Measurements from ENCODE around the gene PAFAH1B2. TPM values are rescaled to one million over a fixed set of nuclear protein-coding genes. Genes with fewer than 3 reads are reported as not detected.

Gene PAFAH1B2
- total RNA-seq, 4 donors from 2014 or later, result 50.3 to 82.3 (median 63.2) TPM

DNA sequence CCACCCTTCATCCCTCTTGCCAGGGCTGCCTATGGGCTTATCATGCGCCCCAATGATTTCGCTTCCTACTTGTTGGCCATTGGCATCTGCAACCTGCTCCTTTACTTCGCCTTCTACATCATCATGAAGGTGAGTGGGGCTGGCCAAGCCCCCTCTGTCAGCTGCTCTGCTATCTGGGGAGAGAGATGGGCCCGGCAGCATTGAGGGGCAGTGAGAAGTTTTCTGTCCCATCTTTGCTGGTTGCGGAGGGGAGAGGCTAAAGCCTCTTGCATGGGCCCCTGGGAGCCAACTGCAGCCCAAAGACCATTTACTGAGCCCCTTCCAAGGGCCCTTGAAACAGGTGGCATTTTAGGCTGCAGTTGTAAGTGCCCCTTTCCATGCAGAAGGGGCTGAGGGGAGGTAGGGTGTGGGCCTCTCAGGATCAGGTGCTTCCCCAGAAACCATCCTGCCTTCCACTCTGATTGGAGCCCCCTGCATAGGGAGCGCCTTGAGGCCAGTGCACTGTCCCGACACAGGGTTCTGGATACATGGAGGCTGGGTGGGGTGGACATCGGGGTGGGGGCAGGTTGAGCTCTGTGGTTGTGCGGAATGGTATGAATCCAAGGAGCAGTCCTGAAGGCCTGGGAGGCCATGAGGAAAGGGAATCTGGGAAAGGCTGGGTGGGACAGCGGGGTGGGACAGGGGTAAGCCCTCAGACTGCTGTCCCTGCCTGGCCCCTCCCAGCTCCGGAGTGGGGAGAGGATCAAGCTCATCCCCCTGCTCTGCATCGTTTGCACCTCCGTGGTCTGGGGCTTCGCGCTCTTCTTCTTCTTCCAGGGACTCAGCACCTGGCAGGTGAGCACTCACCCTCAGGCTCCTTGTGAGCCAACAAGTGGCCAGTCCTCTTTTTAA, 49.3 kb downstream of the PAFAH1B2 start:
- Histone ChIP-seq H3K4me1 (peaks cover 0 to 17% (median 6%) of the 10 kb centered on the region in 3 donors), H3K27me3 (no peaks in the 10 kb centered on the region), H3K27ac (peak overlapping the region in 2 of 4 donors; percentile 21 to 37), H3K4me3 (no peak overlapping the region), H3K36me3 (peaks cover 0 to 79% of the 10 kb centered on the region in 2 donors), H3K9me3 (no peaks in the 10 kb centered on the region)
- no peak for ATAC-seq
- TF ChIP-seq, protein P1, sequence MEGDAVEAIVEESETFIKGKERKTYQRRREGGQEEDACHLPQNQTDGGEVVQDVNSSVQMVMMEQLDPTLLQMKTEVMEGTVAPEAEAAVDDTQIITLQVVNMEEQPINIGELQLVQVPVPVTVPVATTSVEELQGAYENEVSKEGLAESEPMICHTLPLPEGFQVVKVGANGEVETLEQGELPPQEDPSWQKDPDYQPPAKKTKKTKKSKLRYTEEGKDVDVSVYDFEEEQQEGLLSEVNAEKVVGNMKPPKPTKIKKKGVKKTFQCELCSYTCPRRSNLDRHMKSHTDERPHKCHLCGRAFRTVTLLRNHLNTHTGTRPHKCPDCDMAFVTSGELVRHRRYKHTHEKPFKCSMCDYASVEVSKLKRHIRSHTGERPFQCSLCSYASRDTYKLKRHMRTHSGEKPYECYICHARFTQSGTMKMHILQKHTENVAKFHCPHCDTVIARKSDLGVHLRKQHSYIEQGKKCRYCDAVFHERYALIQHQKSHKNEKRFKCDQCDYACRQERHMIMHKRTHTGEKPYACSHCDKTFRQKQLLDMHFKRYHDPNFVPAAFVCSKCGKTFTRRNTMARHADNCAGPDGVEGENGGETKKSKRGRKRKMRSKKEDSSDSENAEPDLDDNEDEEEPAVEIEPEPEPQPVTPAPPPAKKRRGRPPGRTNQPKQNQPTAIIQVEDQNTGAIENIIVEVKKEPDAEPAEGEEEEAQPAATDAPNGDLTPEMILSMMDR (IDR thresholded peaks at IDR 0.05), result no peak
- TF ChIP-seq EP300 (IDR thresholded peaks at IDR 0.05), result no peak
- TF ChIP-seq POLR2AphosphoS5 (IDR thresholded peaks at IDR 0.05), result no peak
- TF ChIP-seq POLR2A (IDR thresholded peaks at IDR 0.05), result no peak
- 91% methylated on average over 3 of the region's 15 CpGs; no CpG with 5 or more reads in 1 of the 2 donors for WGBS, 2 donors (ENCODE audit: low coverage in 1 of 2)

- ATAC-seq, result no peak
- Histone ChIP-seq H3K27ac (peak overlapping the region in 2 of 4 donors; percentile 13 to 37), H3K9me3 (no peaks in the 10 kb centered on the region), H3K27me3 (no peaks in the 10 kb centered on the region), H3K4me1 (peaks cover 0 to 26% (median 6%) of the 10 kb centered on the region in 3 donors), H3K36me3 (peaks cover 0 to 70% of the 10 kb centered on the region in 2 donors), H3K4me3 (no peak overlapping the region)
- no peak for TF ChIP-seq POLR2A (IDR thresholded peaks at IDR 0.05)
- TF ChIP-seq EP300 (IDR thresholded peaks at IDR 0.05), result no peak
- TF ChIP-seq, protein P1 (IDR thresholded peaks at IDR 0.05), result no peak
- no peak for TF ChIP-seq POLR2AphosphoS5 (IDR thresholded peaks at IDR 0.05)
- WGBS, 2 donors (ENCODE audit: low coverage in 1 of 2), result 57 to 67% methylated on average over 1 to 2 of the region's 5 CpGs
Observed at GRCh38 chr11:117194267-117194666, 50.2 kb downstream of the PAFAH1B2 start.

GRCh38 chr11:117195258-117195657, 51.2 kb downstream of the PAFAH1B2 start:
- Histone ChIP-seq H3K36me3 (peaks cover 0 to 61% of the 10 kb centered on the region in 2 donors), H3K27ac (peak overlapping the region in 2 of 4 donors; percentile 22 to 97), H3K4me1 (peaks cover 0 to 33% (median 8%) of the 10 kb centered on the region in 3 donors), H3K27me3 (no peaks in the 10 kb centered on the region), H3K4me3 (no peak overlapping the region), H3K9me3 (no peaks in the 10 kb centered on the region)
- WGBS, 2 donors (ENCODE audit: low coverage in 1 of 2), result 86 to 88% methylated on average over 3 to 4 of the region's 4 CpGs
- no peak for ATAC-seq
- no peak for TF ChIP-seq POLR2A (IDR thresholded peaks at IDR 0.05)
- no peak for TF ChIP-seq POLR2AphosphoS5 (IDR thresholded peaks at IDR 0.05)
- TF ChIP-seq, protein P1 (IDR thresholded peaks at IDR 0.05), result no peak
- no peak for TF ChIP-seq EP300 (IDR thresholded peaks at IDR 0.05)

DNA sequence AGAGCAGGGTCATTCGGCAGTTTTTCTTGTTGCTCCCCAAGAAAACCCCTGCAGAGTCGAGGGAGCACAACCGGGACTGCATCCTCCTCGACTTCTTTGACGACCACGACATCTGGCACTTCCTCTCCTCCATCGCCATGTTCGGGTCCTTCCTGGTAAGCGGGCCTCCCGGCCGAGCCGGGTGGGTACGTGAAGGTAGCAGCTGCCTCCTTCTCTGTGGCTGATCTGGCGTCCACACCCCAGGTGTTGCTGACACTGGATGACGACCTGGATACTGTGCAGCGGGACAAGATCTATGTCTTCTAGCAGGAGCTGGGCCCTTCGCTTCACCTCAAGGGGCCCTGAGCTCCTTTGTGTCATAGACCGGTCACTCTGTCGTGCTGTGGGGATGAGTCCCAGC, 51.7 kb downstream of the PAFAH1B2 start:
- no peak overlapping the region for H3K4me3 ChIP-seq
- H3K4me1 ChIP-seq, result peaks cover 0 to 33% (median 8%) of the 10 kb centered on the region in 3 donors
- peaks cover 0 to 56% of the 10 kb centered on the region in 2 donors for H3K36me3 ChIP-seq
- ATAC-seq, result no peak
- peak overlapping the region in 2 of 4 donors; percentile 97 for H3K27ac ChIP-seq
- WGBS, 2 donors (ENCODE audit: low coverage in 1 of 2), result 100% methylated on average over 1 of the region's 19 CpGs
- TF ChIP-seq POLR2A (IDR thresholded peaks at IDR 0.05) (no peak), POLR2AphosphoS5 (IDR thresholded peaks at IDR 0.05) (no peak), EP300 (IDR thresholded peaks at IDR 0.05) (no peak)
- TF ChIP-seq, protein P1 (IDR thresholded peaks at IDR 0.05), result no peak
- no peaks in the 10 kb centered on the region for H3K9me3 ChIP-seq
- no peaks in the 10 kb centered on the region for H3K27me3 ChIP-seq

All from gastroesophageal sphincter (tissue), 4 donors.